Spleen (tissue), 7 donors: ENCODE results near the gene TMEM218.

Source experiments
- POLR2AphosphoS5 ChIP-seq, 3 donors: sonication (generic); formaldehyde crosslinking; IDR thresholded peaks; one replicate each; pipeline ENCODE4 v1.5.1; 2017; ENCODE audit warnings: antibody characterized with exemption in 3 of 3
- TF ChIP-seq, protein P1 (sequence below), 11 experiments: fragments of 200-600 bp in 7 of 11; fragments of 450-650 bp in 4 of 11; sonication (generic) in 4 of 11; IDR thresholded peaks in 8 of 11; conservative IDR thresholded peaks in 3 of 11; 1 replicate in 7 of 11; 2 replicates in 4 of 11; pipeline versions ENCODE4 v1.4.0 to v1.8.0; 2016 to 2021; ENCODE audit warnings: antibody characterized with exemption in 11 of 11, inconsistent platforms in 4 of 11, mild to moderate bottlenecking in 1 of 11
- donor health status: DM: no; HTN: no; CAD: no; lungs with moderate emphysema.
- donor health status: DM: no; HTN: no; CAD: no.
- donor health status: DM: no; HTN: no; CAD: no.

DNA sequence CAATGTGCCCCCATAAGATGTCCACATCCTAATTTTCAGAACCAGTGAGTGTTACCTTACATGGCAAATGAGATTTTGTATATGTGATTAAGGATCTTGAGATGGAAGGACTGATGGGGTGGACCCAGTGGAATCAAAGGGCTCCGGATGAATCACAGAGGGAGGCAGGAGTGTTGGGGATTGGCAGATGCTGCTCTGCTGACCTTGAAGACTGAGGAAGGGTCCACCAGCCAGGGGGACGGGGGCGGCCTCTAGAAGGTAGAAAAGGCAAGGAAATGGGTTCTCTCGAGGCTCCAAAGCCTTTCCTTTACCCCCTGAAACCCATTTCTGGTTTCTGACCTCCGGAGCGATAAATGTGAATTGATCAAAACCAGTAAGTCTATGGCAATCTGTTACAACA, 18.8 kb downstream of the TMEM218 start:
- TF ChIP-seq POLR2AphosphoS5 (IDR thresholded peaks at IDR 0.05) = no peak
- TF ChIP-seq, protein P1, sequence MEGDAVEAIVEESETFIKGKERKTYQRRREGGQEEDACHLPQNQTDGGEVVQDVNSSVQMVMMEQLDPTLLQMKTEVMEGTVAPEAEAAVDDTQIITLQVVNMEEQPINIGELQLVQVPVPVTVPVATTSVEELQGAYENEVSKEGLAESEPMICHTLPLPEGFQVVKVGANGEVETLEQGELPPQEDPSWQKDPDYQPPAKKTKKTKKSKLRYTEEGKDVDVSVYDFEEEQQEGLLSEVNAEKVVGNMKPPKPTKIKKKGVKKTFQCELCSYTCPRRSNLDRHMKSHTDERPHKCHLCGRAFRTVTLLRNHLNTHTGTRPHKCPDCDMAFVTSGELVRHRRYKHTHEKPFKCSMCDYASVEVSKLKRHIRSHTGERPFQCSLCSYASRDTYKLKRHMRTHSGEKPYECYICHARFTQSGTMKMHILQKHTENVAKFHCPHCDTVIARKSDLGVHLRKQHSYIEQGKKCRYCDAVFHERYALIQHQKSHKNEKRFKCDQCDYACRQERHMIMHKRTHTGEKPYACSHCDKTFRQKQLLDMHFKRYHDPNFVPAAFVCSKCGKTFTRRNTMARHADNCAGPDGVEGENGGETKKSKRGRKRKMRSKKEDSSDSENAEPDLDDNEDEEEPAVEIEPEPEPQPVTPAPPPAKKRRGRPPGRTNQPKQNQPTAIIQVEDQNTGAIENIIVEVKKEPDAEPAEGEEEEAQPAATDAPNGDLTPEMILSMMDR (IDR thresholded peaks at IDR 0.05 in 8 of 11, conservative IDR thresholded peaks at IDR 0.05 in 3 of 11) = no peak
